NCI-H774 (cell line): ENCODE results near the gene OTULIN.

Source experiments
- DNase-seq: peaks from one replicate; lab custom pipeline; 2025; lab: John Stamatoyannopoulos, UW

OTULIN gene

DNA sequence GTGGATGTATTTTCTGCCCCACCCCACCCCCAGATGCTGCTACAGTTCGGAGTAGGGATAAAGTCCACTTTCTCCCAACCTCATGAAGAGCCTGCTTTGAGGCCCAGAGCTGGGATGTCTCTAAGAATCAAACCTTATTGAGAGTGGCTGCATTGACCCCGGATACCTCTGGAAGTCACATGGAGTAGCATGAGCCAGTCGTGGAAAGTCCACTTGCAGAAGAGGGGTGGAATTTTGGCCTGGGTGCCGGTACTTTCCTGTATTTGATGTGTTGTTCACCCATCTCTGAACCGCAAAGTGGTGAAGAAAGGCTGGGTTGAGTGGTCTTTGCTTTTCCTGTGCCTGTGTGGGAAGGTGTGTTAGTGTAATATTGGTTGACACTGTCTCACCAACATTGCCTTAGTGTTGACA is 3.7 kb downstream of the OTULIN start:
- DNase-seq, result no peak

DNA sequence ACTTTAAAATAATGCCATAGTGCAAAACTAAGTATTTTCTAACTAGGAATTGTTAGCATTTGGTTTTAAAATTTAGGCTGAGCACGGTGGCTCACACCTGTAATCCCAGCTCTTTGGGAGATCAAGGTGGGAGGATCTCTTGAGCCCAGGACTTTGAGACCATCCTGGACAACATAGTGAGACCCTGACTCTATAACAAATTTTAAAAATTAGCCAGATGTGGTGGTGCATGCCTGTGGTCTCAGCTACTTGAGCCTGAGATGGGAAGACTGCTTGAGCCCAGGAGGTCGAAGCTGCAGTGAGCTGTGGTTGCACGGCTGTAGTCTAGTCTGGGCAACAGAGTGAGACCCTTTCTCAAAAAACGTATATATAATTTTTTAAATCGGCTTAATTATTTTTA is 4.9 kb downstream of the OTULIN start:
- no peak for DNase-seq

DNA sequence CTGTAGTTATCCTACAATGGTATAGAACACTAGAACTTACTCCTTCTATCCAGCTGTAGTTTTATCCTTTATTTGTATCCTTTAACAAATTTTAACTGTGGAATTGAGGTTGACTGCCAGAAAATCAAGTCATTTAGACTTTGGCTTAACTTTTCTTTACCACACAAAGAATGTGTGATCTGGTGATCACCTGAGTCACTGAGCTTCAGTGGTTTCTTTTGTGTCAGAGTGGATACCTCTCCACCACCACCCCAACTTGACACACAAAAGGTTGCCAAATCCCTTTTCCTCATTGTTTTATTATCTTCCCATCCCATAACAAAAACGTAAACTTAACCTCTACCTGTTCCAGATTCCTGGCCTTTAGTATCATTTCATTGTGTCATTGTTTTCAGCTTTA is 5.5 kb downstream of the OTULIN start:
- DNase-seq, result no peak

DNA sequence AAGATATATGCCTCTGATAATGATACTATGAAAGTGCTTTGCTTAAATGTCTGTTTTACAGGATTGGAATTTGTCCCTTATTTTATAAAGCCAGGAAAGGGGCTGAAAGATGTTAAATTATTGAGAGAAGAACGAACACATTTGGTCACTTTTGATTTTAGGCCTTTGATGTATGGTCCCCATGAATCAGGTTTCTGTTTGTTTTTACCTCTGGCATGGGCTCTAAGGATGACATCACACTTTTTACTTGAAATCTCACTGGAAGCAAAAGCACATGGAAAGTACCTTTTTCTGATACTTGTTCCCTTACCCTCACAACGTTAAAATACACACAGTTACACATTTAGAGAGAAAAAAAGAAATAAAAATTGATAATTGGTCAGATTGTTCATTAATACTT is 6.9 kb downstream of the OTULIN start:
- peak; percentile 11 for DNase-seq

DNA sequence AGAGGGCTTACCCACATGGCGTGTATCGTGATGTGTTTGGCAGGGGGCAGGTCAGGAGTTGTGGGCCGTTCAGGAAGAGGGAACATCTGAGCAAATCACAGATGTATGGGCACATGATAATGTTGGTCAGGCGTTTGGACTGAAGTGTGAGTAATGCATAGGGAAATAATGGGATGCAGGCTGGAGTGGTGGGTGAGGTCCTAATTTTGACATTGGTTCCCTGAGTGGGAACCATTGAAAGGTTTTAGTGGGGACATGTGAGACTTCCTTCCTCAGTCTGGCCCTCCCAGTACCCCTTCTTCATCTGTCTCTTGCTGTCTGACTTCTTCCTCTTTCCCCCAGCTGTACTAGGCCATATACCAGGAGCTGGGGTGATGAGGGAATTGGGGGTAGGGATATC is 7.6 kb downstream of the OTULIN start:
- no peak for DNase-seq

DNA sequence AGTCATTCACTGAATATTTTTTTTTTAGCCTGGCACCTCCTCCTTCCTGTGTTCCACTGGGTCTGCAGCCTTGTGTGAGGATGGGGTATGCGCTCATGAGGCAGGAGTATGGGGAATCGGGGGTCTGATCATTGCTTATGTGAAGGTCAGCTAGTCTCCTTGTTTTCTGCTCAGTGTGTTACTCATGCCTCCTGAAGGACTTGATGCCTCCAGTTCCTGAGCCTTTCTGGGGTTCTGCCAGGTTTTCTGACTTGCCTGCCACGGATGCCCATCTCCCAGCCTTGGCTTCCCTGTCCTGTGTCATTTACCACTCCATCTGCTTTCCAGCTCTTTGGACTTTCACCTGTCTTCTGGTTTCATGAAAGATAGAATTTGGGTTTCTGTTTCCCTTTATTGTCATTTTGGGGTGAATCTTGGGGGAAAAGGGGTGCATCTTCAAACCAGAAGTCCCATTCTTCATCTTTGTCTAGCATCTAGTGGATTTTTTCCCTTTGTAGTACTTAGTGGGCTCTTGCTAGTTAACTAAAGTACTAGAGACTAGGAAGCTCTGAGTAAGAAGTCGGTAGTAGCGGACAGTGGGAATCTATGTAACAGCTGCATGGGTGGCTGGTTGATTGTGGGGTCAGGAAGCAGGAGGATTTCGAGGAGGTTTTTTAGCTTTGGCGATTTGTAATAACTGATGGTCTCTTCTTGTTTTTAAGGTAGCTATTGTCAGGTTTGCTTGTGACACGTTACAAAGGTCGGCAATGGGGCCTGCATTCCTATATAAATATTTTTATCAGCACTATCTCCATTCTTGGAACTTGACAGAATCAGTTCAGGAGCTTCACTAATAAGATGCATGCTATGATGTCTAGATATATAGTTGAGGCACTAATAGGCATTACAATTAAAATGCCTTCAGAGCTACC is 8.2 kb downstream of the OTULIN start:
- no peak for DNase-seq

DNA sequence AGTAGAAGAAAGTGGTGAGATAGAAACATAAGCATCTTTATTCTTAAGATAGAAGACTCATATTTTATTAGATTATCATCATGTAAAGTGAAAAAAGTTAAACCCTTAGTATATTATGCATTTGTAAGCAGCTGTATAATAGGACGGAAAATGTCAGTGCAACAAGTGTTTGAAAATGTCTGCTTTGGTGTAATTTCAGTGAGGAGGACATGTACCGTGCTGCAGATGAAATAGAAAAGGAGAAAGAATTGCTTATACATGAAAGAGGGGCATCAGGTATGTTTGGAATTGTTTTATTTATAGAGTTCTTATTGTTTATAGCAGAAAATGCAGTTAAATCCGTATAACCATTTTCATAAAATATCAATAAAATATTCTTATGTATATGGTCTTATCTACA is 8.9 kb downstream of the OTULIN start:
- no peak for DNase-seq

DNA sequence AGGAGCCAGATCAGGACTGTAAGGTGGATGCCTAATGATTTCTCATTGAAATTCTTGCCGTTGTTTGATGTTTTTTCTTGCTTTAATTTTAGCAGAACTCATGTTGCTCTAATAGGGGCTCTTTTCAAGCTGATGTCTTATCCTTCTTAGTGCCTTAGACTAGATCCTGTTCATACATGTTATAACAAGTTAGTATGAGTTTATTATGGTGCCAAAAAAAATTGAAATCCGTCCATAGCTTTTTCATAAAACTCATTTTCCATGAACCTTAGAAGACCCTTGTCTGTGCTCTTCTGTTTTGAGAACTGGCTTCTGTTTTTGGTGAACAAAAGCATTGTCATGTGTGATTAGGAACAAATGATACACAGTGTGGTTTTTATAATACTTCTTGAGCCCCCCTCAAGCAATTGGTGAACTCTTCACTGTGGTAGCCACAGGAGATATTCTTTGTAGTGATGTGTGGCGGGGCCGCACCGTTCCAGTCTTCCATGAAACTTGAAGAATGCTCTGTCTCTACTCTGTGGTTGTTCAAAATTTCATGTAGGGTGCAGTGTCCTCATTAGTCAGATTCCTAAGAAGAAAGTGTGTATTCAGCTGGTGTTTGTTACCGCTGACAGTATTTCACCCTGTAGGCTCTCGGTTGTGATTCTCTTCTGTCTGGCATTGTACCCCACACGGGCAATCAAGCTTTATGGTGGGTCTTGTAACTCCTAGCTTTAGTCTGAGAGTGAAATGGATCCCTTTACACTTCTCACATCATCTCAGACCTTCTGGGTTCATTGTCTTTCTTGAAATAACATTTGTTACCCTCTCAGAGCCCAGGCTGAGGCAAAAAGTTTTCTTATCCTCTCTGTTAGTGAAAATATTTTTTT is 10.7 kb downstream of the OTULIN start:
- no peak for DNase-seq

DNA sequence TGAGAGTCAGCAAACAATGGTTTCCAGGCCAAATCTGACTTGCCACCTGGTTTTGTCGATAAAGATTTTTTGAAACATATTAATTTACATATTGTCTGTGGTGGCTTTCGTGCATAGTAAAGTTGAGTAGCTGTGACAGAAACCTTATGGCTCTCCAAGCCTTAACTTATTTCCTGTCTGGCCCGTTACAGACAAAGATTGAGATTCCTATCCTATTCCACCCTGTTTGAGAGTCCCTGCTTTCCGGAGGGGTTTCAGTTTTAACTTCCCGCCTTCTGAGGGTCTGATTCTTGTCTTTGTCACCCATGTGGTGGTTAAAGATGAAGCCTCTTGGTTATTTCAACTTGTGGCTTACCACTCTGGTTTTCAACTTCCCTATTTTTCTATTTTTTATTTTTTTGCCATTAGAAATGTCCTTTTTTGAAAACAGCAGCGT is 11.4 kb downstream of the OTULIN start:
- no peak for DNase-seq

DNA sequence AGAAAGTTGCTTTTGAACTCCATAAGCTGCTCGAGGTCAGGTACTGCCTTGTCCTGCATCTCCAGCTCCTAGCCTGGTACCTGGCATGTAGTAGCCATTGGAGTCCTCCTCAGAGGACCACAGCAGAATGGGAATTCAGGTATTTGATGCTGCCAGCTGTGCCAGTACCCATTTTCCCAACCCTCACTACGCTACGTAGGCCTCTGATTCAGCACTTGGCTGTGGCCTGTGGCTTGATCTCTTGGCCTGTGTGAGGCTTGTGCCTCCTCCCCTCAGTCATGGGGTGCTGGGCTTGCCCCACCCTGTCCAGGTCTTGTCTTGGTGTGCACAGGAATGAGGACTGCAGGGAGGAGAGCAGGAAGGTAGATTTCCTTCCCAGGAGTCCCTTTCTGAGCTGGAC is 11.8 kb downstream of the OTULIN start:
- no peak for DNase-seq

DNA sequence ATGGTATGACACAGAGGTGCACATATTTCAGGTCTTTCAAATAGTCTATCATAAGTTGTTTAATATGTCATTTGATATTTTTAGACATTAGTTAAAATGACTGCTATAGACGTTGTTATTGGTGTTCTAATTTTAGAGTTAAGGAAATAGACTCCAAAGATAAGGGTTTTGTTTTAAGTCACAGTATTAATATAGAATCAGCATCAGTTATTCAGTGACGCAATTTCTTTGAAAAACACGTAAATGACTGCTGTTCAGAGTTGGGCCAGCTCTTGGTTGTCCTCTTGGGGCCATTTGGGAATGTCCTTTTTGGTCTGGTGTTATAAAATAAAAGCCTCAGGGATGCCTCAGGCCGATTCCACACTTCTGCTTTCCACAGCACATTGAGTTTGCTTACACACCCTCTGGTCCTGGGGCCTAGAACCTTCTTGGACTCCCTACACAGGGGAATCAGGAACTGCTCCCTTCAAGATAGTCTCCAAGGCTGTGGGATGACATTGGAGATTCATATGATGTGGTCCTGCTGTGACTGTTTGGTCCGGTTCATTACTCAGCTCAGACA is 14.3 kb downstream of the OTULIN start:
- no peak for DNase-seq

DNA sequence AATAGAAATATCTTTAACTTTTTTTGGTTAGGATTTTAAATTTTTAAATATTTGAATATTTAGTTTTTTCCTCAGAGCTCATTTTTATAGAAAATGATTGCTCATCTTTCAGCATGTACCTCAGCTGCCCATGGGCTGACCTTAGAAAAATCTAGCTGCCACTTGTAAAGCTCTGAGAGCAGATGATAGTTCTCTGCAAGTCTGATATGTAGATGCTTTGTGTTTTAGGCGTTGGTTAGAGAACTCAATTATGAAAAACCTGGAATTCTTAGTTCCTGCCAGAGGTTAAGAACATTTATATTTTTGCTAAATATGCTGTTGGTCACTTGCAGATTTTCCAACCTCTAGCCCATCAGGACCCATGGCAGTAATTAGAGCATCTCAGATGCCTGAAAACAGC is 15.1 kb downstream of the OTULIN start:
- DNase-seq, result no peak

DNA sequence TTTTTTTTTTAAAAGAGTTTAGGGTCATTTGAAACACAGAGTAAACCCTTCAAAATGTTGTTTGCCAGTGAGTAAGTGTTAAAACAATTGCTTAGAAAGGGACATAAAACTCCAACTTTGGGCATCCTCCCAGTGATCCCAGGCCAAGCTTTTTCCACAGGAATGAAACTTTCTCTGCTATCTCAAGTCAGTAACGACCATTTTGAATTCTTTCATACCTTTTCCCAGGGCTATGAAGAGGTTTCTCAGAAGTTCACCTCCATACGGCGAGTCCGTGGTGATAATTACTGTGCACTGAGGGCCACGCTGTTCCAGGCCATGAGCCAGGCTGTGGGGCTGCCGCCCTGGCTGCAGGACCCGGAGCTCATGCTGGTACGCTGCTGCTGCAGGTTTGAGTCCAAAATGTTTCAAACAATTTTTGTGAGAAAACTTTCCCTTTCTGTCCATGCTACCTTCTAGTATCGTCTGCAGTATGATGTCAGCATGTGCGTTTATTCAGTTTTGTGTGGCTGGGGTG is 16.8 kb downstream of the OTULIN start:
- DNase-seq, result no peak

DNA sequence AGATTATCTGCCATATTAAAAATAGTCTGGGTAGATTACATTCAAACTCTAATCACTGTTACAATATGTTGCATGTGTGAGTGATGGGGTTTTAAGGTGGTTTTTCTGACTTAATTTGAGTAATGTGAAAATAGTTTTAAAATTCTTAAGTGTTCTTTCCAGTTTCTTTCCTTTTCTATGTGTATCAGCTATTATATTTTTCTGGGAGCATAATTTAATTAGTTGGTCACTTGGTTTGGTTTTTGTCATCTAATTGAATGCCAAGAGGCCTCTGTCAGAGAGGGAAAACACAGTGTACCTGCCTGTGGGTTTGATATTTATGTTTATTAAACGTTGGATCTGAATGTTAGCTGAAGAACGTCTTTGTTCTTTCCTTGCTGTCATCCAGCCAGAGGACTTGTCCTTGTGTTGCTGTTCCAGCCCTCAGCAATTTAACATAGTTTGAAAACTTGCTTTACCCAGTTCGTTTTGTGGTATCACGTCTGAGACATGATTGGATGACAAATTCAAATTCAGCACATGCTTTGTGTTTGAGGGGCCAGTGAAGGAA is 19.5 kb downstream of the OTULIN start:
- DNase-seq, result no peak

DNA sequence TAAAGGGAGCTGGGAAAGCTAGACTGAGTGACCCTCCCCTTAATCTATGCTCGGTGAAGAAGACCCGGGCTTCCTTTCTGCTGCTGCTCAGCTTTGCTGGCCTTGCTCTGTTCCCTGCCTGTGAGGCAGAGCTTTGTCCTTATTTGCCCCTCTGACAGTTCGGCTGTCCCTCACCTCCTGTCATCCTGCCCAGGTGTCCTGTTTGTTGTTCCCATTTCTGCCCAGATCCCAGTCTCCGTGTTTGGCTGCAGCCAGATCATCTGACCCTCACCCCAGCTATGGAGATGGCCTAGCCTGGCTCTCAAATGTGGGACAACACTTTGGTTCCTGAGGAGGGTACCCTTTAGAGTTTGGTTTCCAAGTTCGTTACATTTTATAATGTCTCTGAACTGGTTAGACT is 20.2 kb downstream of the OTULIN start:
- DNase-seq, result no peak

DNA sequence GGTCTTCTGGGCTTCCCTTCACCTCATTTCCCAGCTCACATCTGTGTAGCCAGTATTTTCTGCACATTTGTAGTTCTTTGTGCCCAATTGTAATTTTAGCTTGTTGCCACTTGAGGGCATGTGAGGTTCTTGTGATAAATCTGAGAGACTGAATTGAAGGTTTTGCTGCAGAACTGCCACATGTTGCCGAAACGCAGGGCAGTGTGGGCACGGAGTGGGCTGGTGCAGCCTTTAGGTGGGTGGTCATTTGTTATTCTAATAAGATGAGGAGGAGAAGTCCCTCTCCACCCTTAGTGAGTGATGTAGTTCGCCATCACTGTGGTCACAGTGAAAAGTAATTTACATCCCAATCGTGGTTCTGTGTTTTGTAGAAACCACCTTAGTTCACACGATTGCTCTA is 21.2 kb downstream of the OTULIN start:
- peak; percentile 18 for DNase-seq

DNA sequence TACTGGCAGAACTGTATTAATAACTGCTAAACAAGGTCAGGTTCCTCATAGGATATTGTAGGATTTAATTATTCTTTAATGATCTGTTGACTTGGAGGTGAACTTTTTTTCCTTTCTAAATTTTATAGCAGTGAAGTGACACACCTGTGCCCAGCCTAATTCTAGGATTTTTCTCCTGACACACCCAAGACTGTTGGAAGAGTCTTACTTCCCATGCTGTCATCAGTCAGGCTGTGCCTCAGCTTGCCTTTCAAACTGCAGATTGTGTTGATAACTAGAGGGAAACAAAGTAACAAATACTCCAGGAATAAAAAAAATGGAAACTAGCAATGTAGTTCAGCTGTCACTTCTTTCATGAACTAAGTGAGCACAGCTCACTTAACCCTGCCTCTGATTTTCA is 22.0 kb downstream of the OTULIN start:
- no peak for DNase-seq

DNA sequence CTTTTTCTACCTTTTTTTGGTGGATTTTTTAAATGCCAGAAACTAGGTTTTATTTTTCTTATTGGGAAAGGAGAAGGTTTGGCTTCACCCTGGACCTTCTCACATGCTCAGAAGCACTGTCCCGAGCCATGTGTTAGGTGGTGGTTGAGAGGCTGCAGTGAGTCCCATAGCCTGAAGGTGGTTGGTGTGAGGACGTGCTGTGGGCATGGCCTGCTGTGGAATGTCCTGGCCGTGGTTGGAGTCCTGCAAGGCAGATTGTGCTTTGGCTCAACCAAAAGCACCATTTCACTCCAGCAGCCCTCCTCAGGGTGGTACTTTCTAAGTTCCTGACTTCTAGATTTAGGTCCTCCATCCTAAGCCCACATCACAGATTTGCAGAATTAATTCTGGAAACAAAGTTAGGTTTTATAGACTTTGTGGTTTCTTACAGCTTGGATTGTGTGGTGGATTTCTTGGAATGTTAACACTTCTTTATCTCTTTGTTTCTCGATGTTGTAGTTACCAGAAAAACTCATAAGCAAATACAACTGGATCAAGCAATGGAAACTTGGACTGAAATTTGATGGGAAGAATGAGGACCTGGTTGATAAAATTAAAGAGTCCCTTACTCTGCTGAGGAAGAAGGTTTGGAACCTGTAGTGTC is 22.6 kb downstream of the OTULIN start:
- DNase-seq, result no peak

DNA sequence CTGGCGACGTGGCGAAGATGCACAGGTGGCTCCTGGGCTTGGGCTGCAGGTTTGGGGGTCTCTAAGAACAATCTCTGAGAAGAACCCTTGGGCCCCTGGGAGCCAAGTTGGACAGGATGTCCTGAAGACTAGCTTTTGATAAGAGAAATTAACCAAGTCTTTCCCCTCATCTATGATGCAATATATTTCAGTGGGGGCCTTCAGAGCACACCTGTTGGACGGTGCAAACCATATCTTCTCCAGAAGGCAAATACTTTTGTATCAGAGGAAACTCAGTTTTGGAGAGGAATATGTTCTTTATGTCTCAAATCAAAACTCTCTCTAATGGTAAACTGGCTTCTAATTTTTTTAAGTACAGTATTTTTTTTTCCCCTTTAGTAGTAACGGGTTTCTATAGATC is 28.6 kb downstream of the OTULIN start:
- DNase-seq, result no peak

DNA sequence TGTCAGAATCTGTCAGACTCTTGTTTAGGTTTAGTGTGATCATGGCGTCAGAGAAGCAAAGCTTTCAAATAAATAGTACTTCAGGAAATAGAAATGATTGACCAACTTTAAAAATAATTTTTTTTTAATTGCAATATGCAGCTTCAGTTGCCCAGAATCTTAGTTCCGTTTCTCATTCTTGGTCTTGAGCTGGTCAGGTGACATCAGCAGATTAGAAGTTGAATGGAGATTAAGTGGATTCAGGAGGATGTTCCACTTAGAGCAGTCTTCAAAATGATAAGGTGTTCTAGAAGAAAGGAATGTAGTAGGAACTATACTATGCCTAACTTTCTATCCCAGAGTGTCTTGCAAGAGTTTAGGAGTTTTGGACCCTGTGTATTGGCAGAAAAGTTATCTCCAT is 30.6 kb downstream of the OTULIN start:
- DNase-seq, result no peak

DNA sequence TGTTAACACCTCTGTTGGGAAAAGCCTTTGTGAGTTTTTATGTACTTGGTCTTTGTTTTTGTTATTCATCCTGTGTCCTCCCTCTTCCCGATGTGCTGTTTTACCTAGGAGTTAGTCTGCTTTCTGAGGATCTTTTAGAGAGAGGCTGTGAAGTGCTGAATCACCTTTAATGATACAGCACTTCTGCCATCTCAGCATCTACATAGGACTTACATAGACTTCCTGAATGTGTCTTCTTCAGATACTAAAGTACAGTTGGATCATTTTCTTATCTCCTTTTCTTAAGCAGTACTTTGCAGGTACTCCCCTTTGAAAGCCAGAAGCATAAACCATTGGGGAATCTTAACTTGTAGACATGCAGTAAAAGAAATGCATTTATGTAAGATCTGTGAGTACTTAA is 31.5 kb downstream of the OTULIN start:
- DNase-seq, result no peak

DNA sequence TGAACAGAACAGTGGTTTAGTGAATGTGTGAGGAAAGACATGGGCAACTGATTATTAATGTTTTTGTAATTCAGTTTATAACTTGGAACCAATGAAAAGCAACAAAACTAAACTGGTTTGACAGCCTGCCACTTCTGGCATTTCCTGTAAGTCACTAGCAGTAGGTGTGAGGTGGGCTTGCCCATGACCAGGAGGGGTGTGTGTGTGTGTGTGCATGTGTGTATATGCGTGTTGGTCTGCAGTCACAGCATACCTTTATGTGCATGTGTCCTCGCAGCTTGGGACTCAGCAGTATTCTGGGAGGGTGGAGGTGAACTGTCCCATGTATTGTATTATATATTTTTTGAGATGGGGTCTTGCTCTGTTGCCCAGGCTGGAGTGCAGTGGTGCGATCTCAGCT is 32.3 kb downstream of the OTULIN start:
- no peak for DNase-seq
